Body of pancreas (tissue), 4 donors: ENCODE results near the gene ENPP6.

Source experiments
- CTCF ChIP-seq, 7 experiments: fragments of 450-650 bp in 4 of 7; fragments of 200-600 bp in 3 of 7; sonication (generic) in 3 of 7; IDR thresholded peaks; one replicate each; pipeline ENCODE4 v1.5.1; 2016 to 2019; ENCODE audit warnings: antibody characterized with exemption in 7 of 7
- POLR2A ChIP-seq, 3 donors: fragments of 450-650 bp; IDR thresholded peaks; one replicate each; pipeline ENCODE4 v1.6.1; 2016; ENCODE audit warnings: antibody characterized with exemption in 3 of 3, mild to moderate bottlenecking in 2 of 3

DNA sequence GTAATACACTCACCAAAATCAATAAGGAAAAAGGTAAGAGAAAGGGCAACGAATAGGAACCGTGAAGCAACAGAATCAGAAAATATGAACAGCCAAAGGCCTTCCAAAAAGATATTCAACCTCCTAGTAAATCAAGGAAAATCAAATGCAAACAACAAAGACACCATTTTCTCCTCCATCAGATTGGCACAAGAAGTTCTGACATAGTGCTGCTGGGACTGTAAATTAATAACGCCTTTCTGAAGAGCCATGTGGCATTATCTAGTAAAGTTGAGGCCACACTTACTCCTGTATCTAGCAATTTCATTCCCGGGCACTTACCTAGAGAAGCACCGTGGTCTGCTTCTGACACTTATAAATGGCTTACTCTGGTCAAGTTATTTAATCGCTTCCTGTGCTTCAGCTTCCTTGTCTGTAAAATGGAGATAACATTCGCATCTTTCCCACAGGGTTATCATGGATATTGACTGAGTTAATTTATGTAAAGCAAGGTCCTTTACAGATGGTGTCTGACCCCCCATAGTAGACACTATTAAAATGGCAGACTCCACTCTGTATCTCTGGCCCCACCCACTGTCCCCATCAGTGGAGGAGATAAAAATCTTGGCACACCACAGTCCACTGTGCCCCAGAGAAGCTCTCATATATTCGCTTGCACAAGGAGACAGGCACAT is 20.5 kb upstream of the ENPP6 start:
- TF ChIP-seq CTCF (IDR thresholded peaks at IDR 0.05) (no peak), POLR2A (IDR thresholded peaks at IDR 0.05) (no peak)
